AG09319 (cell line): ENCODE data around the gene C1orf232.

Experiments
- DNase-seq: peaks from one replicate; pipeline ENCODE4 v3.0.0-alpha.2; 2010; ENCODE audit warnings: low read depth; ENCODE audit errors: extremely low read depth
- TF ChIP-seq, protein P1 (sequence below): IDR thresholded peaks from 2 replicates; pipeline ENCODE4 v1.5.1; 2011; ENCODE audit warnings: low read depth, mild to moderate bottlenecking, inconsistent platforms, low read length, moderate library complexity

The C1orf232 gene

DNA sequence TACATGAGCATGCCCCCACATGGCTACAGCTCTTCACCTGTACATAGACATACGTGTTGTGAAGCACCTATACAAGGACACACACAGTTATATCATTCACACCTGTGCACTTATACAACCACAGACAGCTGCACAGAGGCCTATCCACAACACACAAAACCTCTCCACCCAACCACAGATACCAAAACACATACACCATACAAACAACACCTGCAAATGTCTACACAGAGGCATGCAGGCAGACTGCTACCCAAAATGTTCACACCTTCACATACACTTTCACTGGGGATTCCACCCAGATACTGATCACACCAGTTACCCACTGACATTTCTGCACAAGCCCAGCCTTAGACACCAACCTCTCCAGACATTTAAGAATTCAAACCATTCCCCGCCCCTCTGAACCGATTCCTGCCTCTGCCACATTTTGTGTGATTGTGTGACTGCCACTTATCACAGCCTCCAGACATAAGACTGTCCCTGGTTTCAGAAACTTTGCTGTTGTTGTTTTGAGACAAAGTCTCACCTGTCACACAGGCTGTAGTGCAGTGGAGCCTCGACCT lies 2.0 kb downstream of the C1orf232 start:
- TF ChIP-seq, protein P1, sequence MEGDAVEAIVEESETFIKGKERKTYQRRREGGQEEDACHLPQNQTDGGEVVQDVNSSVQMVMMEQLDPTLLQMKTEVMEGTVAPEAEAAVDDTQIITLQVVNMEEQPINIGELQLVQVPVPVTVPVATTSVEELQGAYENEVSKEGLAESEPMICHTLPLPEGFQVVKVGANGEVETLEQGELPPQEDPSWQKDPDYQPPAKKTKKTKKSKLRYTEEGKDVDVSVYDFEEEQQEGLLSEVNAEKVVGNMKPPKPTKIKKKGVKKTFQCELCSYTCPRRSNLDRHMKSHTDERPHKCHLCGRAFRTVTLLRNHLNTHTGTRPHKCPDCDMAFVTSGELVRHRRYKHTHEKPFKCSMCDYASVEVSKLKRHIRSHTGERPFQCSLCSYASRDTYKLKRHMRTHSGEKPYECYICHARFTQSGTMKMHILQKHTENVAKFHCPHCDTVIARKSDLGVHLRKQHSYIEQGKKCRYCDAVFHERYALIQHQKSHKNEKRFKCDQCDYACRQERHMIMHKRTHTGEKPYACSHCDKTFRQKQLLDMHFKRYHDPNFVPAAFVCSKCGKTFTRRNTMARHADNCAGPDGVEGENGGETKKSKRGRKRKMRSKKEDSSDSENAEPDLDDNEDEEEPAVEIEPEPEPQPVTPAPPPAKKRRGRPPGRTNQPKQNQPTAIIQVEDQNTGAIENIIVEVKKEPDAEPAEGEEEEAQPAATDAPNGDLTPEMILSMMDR: no peak
- DNase-seq: no peak

DNA sequence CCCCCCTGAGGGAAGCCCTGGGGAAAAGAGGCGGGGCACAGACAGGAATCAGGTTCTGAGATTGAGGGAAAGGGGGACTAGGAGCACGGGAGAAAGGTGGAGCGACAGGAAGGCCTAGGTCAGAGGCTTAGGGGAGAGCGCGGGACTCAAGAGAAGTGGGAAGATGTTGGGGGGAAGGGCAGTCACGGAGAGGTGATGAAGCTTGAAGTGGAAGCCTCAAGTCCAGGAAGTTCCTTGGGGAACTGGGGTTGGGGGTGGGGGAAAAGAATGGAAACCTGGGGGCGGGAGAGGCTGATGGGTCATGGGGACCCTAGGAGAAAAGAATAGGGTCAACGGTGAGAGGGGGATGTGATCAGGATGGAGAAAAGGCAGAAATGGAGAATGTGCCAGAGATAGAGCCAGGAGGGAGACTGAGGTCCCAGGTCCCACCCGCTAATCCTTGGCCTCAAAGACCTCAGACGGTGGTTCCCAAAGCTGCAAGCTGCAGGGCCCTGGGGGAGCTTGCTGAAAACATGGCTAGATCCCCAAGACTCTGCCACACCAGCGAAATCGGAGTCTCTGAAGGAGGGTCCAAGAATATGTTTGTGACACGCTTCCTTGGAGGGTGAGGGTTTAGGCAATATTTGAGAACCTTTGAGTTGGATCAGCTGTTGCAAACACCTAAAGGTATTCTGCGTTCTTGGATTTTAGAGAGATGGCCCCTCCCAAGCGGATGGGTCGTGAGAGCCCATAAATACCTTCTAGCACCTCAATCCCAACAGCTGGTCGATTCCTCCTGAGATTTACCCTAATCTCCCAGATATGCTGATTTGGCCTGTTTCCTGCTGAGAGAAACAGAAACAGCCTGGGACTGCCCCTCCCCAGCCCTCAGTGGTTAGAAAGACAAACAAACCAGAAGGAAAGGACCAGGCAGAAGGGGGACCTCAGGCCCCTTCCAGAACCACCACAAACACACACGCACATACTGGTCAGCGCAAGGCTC lies 3.6 kb downstream of the C1orf232 start:
- TF ChIP-seq, protein P1: no peak
- DNase-seq: no peak

DNA sequence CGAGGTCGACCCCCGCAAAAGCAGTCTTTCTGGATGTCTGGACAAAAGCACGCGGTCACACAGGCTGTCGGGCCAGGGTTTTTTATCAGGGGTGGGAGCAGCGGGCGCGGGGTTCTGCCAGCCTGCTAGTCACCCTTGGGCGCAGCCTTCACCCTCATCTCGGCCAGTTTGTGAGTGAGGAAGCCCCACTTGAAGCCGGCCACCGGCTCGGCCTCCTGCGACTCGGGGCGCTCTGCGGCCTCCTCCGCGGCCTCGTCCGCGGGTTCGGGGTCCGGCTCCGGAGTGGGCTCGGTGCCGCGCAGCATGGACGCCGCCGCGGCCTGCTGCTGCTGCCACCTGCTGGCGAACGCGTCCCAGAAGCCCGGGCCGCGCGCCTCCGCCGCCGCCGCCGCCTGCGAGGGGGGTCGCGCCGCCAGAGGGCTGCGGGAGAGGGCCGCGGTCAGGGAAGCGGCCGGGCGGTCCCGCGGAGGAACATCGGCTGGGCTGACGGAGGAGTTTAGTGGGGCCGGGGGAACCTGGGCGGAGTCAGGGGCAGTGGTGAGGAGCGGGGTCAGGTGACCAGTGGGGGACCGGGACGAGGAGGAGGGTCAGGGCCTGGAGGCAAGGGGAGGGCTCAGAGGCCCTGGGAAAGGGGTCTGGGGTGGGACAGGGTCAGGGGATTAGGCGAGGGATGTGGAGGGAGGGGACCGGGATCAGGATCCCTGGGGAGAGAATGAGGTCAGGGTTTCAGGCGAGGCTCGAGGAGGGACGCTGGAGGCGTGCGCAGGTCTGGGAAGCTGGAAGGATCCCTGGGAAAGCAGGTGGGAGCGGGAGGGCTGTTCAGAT lies 4.5 kb downstream of the C1orf232 start:
- no peak for DNase-seq
- TF ChIP-seq, protein P1: peak; percentile 34

DNA sequence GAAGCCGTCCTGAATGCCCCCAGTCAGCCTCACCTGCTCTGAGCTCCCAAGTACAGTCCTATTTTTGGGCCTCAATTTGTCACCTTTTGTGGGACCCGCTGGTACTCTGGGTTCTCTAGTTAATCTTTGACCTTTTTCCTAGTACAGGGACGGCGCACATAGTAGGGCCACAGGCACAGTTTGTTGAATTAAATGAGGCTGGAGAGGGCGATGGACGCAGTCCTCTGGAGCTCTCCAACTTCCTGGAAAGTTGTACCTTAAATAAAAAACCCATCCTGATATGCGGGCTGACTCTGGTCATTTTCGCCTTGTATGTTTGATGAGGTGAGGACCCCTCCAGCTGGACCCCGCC lies 5.1 kb downstream of the C1orf232 start:
- TF ChIP-seq, protein P1: no peak
- DNase-seq: no peak

DNA sequence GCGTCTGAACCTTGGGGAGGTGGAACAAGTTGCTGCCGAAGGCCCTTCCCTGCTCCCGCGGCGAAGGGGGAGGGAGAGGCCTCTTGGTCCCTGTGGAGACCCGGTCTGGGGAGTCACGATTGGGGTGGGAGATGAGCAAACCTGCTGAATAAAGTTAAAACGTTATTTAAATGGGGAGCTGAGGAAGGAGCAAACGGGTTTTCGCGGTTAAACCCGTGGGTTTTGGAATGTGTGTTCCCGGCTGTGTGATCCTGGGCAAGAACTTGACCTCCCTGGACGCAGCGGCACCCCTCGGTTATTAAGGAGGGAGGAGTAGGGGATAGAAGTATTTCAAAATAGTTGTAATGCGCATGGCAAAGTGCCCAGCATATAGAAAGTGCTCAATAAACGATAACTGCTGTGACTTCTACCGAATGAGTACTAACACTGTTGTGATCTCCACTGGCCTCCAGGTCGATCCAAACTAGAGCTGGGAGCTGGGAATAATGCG lies 6.5 kb downstream of the C1orf232 start:
- no peak for DNase-seq
- TF ChIP-seq, protein P1: no peak

DNA sequence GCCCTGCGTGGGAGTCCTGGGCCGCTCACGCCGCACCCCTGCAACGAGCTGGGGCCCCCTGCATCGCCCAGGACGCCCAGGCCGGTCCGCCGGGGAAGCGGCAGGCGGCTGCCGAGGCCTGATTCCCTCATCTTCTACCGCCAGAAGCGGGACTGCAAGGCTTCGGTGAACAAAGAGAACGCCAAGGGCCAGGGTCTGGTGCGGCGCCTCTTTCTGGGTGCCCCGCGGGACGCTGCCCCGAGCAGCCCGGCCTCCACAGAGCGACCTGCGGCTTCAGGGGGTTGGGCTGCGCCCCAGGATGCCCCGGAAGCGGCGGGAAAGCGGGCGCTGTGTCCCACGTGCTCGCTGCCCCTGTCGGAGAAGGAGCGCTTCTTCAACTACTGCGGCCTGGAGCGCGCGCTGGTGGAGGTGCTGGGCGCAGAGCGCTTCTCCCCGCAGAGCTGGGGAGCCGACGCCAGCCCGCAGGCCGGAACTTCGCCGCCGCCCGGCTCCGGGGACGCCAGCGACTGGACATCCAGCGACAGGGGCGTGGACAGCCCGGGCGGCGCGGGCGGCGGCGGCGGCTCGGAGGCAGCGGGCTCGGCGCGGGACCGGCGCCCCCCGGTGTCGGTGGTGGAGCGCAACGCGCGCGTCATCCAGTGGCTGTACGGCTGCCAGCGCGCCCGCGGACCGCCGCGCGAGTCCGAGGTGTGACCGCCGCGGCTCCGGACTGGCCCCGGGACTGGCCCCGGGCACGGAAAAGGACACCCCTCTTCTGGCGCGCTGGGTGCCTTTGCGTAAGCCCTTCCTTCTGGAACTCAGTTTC lies 7.1 kb downstream of the C1orf232 start:
- DNase-seq: no peak

More for the DNA sequence above, 7.1 kb downstream of the C1orf232 start:
- TF ChIP-seq, protein P1: no peak; the same call in 1 of the 2 replicates
